B cell (primary cell): ENCODE data around the gene NUDT14.

Experiments used
- EZH2 ChIP-seq: IDR thresholded peaks from 2 replicates; pipeline ENCODE4 v1.6.1; 2012; ENCODE audit warnings: borderline replicate concordance, low read depth, mild to moderate bottlenecking, moderate library complexity, low read length; ENCODE audit not compliant: insufficient read depth, poor library complexity, severe bottlenecking
- TF ChIP-seq, protein P1 (sequence below): fragments of 200-600 bp; IDR thresholded peaks from one replicate; pipeline ENCODE4 v1.8.0; 2022; ENCODE audit warnings: antibody characterized with exemption, mild to moderate bottlenecking

- TF ChIP-seq, protein P1, sequence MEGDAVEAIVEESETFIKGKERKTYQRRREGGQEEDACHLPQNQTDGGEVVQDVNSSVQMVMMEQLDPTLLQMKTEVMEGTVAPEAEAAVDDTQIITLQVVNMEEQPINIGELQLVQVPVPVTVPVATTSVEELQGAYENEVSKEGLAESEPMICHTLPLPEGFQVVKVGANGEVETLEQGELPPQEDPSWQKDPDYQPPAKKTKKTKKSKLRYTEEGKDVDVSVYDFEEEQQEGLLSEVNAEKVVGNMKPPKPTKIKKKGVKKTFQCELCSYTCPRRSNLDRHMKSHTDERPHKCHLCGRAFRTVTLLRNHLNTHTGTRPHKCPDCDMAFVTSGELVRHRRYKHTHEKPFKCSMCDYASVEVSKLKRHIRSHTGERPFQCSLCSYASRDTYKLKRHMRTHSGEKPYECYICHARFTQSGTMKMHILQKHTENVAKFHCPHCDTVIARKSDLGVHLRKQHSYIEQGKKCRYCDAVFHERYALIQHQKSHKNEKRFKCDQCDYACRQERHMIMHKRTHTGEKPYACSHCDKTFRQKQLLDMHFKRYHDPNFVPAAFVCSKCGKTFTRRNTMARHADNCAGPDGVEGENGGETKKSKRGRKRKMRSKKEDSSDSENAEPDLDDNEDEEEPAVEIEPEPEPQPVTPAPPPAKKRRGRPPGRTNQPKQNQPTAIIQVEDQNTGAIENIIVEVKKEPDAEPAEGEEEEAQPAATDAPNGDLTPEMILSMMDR = no peak
- no peak for TF ChIP-seq EZH2
Observed at GRCh38 chr14:105178069-105178867, 2.8 kb downstream of the NUDT14 start.
